H9 (cell line): ENCODE measurements around the gene CAB39. TPM values are rescaled to one million over a fixed set of nuclear protein-coding genes. Genes with fewer than 3 reads are reported as not detected.
A peak's percentile ranks its signal among the peaks of the same experiment; 100 is the strongest.

Source experiments
- DNase-seq: peaks from one replicate; pipeline ENCODE4 v3.0.0-alpha.2; 2017
- H2AFZ ChIP-seq: one replicate; pipeline ENCODE4 v1.6.1; 2013; ENCODE audit warnings: mild to moderate bottlenecking, low read length, control low read depth, moderate library complexity
- H2AK5ac ChIP-seq: 2 replicates; pipeline ENCODE4 v1.6.1; 2013; ENCODE audit warnings: low read length, control low read depth, mixed read lengths; ENCODE audit not compliant: insufficient read length
- H2BK120ac ChIP-seq: one replicate; pipeline ENCODE4 v1.6.1; 2013; ENCODE audit warnings: low read depth, mild to moderate bottlenecking, low read length, control low read depth, inconsistent platforms; ENCODE audit not compliant: poor library complexity, severe bottlenecking
- H2BK12ac ChIP-seq: 2 replicates; pipeline ENCODE4 v1.6.1; 2013; ENCODE audit warnings: low read length, control low read depth, mixed read lengths, low read depth; ENCODE audit not compliant: insufficient read length
- H2BK15ac ChIP-seq: 2 replicates; pipeline ENCODE4 v1.6.1; 2013; ENCODE audit warnings: low read depth, low read length, control low read depth
- H2BK20ac ChIP-seq: one replicate; pipeline ENCODE4 v1.6.1; 2013; ENCODE audit warnings: low read depth, mild to moderate bottlenecking, low read length, control low read depth, inconsistent platforms; ENCODE audit not compliant: poor library complexity, severe bottlenecking
- H2BK5ac ChIP-seq: 2 replicates; pipeline ENCODE4 v1.6.1; 2013; ENCODE audit warnings: low read length, control low read depth, mixed read lengths; ENCODE audit not compliant: insufficient read length
- H3K14ac ChIP-seq: 2 replicates; pipeline ENCODE4 v1.6.1; 2013; ENCODE audit warnings: low read length, control low read depth; ENCODE audit not compliant: insufficient read depth
- H3K18ac ChIP-seq: 2 replicates; pipeline ENCODE4 v1.6.1; 2013; ENCODE audit warnings: low read depth, mild to moderate bottlenecking, mixed read lengths, low read length, control low read depth; ENCODE audit not compliant: insufficient read length
- H3K23ac ChIP-seq: 2 replicates; pipeline ENCODE4 v1.6.1; 2013; ENCODE audit warnings: low read length, control low read depth, mixed read lengths, low read depth; ENCODE audit not compliant: insufficient read length
- H3K23me2 ChIP-seq: 2 replicates; pipeline ENCODE4 v1.6.1; 2013; ENCODE audit warnings: low read depth, mild to moderate bottlenecking, mixed read lengths, low read length, control low read depth; ENCODE audit not compliant: insufficient read length, poor library complexity, severe bottlenecking
- H3K27ac ChIP-seq: 2 replicates; pipeline ENCODE4 v1.5.1; 2013; ENCODE audit warnings: low read length, control low read depth, mixed read lengths, low read depth; ENCODE audit not compliant: insufficient read length
- H3K27me3 ChIP-seq: 2 replicates; pipeline ENCODE4 v1.6.1; 2013; ENCODE audit warnings: low read length, control low read depth, inconsistent platforms; ENCODE audit not compliant: insufficient read depth
- H3K4ac ChIP-seq: 2 replicates; pipeline ENCODE4 v1.6.1; 2013; ENCODE audit warnings: low read depth, mild to moderate bottlenecking, control low read depth, inconsistent platforms, low read length, moderate library complexity
- H3K4me1 ChIP-seq: 2 replicates; pipeline ENCODE4 v1.6.1; 2013; ENCODE audit warnings: low read length, control low read depth, inconsistent platforms; ENCODE audit not compliant: insufficient read depth
- H3K4me2 ChIP-seq: 2 replicates; pipeline ENCODE4 v1.6.1; 2013; ENCODE audit warnings: low read length, control low read depth, mixed read lengths; ENCODE audit not compliant: insufficient read length, insufficient read depth
- H3K56ac ChIP-seq: 2 replicates; pipeline ENCODE4 v1.6.1; 2013; ENCODE audit warnings: low read depth, mild to moderate bottlenecking, mixed read lengths, low read length, control low read depth; ENCODE audit not compliant: insufficient read length
- H3K79me1 ChIP-seq: 2 replicates; pipeline ENCODE4 v1.6.1; 2013; ENCODE audit warnings: low read depth, mild to moderate bottlenecking, moderate library complexity, low read length, control low read depth, inconsistent platforms; ENCODE audit not compliant: insufficient read depth, poor library complexity, severe bottlenecking
- H3K79me2 ChIP-seq: 2 replicates; pipeline ENCODE4 v1.6.1; 2013; ENCODE audit warnings: low read length, control low read depth, inconsistent platforms; ENCODE audit not compliant: insufficient read depth
- H3K9ac ChIP-seq: 2 replicates; pipeline ENCODE4 v1.6.1; 2013; ENCODE audit warnings: low read length, control low read depth, mixed read lengths; ENCODE audit not compliant: insufficient read length; ENCODE audit errors: extremely low read depth
- H3K9me3 ChIP-seq: one replicate; pipeline ENCODE4 v1.6.1; 2013; ENCODE audit warnings: low read depth, low read length, inconsistent platforms; ENCODE audit not compliant: control insufficient read depth
- H3T11ph ChIP-seq: one replicate; pipeline ENCODE4 v1.6.1; 2013; ENCODE audit warnings: mild to moderate bottlenecking, low read length, control low read depth, inconsistent platforms
- H4K20me1 ChIP-seq: one replicate; pipeline ENCODE4 v1.6.1; 2013; ENCODE audit not compliant: control insufficient read depth, insufficient read length, insufficient read depth
- H4K5ac ChIP-seq: 2 replicates; pipeline ENCODE4 v1.6.1; 2013; ENCODE audit warnings: low read depth, mild to moderate bottlenecking, mixed read lengths, low read length, control low read depth; ENCODE audit not compliant: insufficient read length
- H4K8ac ChIP-seq: replicated peaks from 2 replicates; pipeline ENCODE4 v1.6.1; 2013; ENCODE audit warnings: low read length, control low read depth, mixed read lengths, low read depth; ENCODE audit not compliant: insufficient read length
- H4K91ac ChIP-seq: 2 replicates; pipeline ENCODE4 v1.6.1; 2013; ENCODE audit warnings: low read depth, mild to moderate bottlenecking, moderate library complexity, mixed read lengths, low read length, control low read depth; ENCODE audit not compliant: insufficient read length
- H3K27ac Mint-ChIP-seq, 3 experiments: 2 replicates in 2 of 3; 3 replicates in 1 of 3; pipeline ENCODE4 v1.8.0; 2020 to 2021; ENCODE audit warnings: mixed read lengths in 3 of 3, mild to moderate bottlenecking in 1 of 3, moderate library complexity in 1 of 3
- H3K27me3 Mint-ChIP-seq: 2 replicates; pipeline ENCODE4 v1.8.0; 2021; ENCODE audit warnings: low read depth, mild to moderate bottlenecking, moderate library complexity, mixed read lengths
- H3K36me3 Mint-ChIP-seq, 3 experiments: 2 replicates in 2 of 3; 3 replicates in 1 of 3; pipeline ENCODE4 v1.8.0; 2020 to 2021; ENCODE audit warnings: low read depth in 3 of 3, mixed read lengths in 3 of 3; ENCODE audit not compliant: insufficient read depth in 1 of 3
- H3K4me1 Mint-ChIP-seq, 2 experiments: 2 replicates each; pipeline ENCODE4 v1.8.0; 2020; ENCODE audit warnings: mixed read lengths in 2 of 2
- H3K4me3 Mint-ChIP-seq, 2 experiments: 2 replicates in 1 of 2; 3 replicates in 1 of 2; pipeline ENCODE4 v1.8.0; 2020 to 2021; ENCODE audit warnings: mild to moderate bottlenecking in 2 of 2, mixed read lengths in 2 of 2, moderate library complexity in 1 of 2
- H3K9me3 Mint-ChIP-seq, 2 experiments: 2 replicates in 1 of 2; 3 replicates in 1 of 2; pipeline ENCODE4 v1.8.0; 2020; ENCODE audit warnings: mild to moderate bottlenecking in 2 of 2, mixed read lengths in 2 of 2, moderate library complexity in 1 of 2
- CTCF ChIP-seq: fragments of 200-600 bp; sonication (generic); conservative IDR thresholded peaks from 3 replicates; pipeline ENCODE4 v1.8.0; 2021; ENCODE audit warnings: antibody characterized with exemption, mild to moderate bottlenecking
- WGBS: extraction: QIAGEN DNeasy Blood & Tissue Kit; methylation state at CpG from one replicate; pipeline ENCODE4 v1.1.7; 2013; ENCODE audit warnings: missing lambda C conversion rate, low lambda C conversion rate, mixed read lengths; ENCODE audit not compliant: insufficient read length; ENCODE audit errors: extremely low coverage; 5-methylcytosine and 5-hydroxymethylcytosine counted together
- long read RNA-seq: library from polyadenylated mRNA; unstranded; transcript quantifications from one replicate; pipeline ENCODE4 v2.0.0, GENCODE V29; 2020
- total RNA-seq: library from RNA; stranded (reverse); gene quantifications from 2 replicates; pipeline ENCODE4 v1.2.1, GENCODE V29; 2021

The CAB39 gene
- total RNA-seq = 41.8 and 42.7 TPM in 2 replicates
- long read RNA-seq, partial matches to known transcripts = 2 of 17 reads
- long read RNA-seq, other reads (novel, unspliced or antisense) = 14 of 17 reads

GRCh38 chr2:230712443-230713330, at the start of gene CAB39:
CAB39 (plus strand) TSS chr2:230712842; CDS start chr2:230760002, 47,160 bp downstream.
- H3K79me1 ChIP-seq = peaks cover 5% of the 10 kb centered on the region
- H2BK15ac ChIP-seq = no peak within 1 kb of the TSS
- Mint-ChIP-seq H3K36me3 (peaks cover 3 to 10% (median 7%) of the 10 kb centered on the region in 3 experiments; a peak in 5 of 7 replicates), H3K9me3 (peaks cover 0 to 3% of the 10 kb centered on the region in 2 experiments; a peak in 2 of 5 replicates), H3K27me3 (no peaks in the 10 kb centered on the region), H3K4me3 (peak within 1 kb of the TSS; percentile 95 to 96), H3K27ac (peak within 1 kb of the TSS; percentile 96 to 97 (median 96); a peak in 6 of 7 replicates), H3K4me1 (peaks cover 31 to 34% of the 10 kb centered on the region in 2 experiments)
- no peak within 1 kb of the TSS for H4K91ac ChIP-seq
- peaks cover 2% of the 10 kb centered on the region; the same call in 1 of the 2 replicates for H3K4me1 ChIP-seq
- H3K4me2 ChIP-seq = peak within 1 kb of the TSS; percentile 81
- no peaks in the 10 kb centered on the region for H4K20me1 ChIP-seq
- no CpG with 5 or more reads among the region's 110 CpGs for WGBS
- H3K4ac ChIP-seq = no peak within 1 kb of the TSS
- H3K23me2 ChIP-seq = peaks cover 8% of the 10 kb centered on the region
- no peak within 1 kb of the TSS for H2BK12ac ChIP-seq
- H2AK5ac ChIP-seq = no peak within 1 kb of the TSS
- no peak within 1 kb of the TSS for H2BK20ac ChIP-seq
- TF ChIP-seq CTCF = peak; percentile 92
- peak within 1 kb of the TSS; percentile 61; the same call in 1 of the 2 replicates for H3K14ac ChIP-seq
- peaks cover 20% of the 10 kb centered on the region; the same call in 1 of the 2 replicates for H3K79me2 ChIP-seq
- no peak within 1 kb of the TSS for H3K56ac ChIP-seq
- no peak within 1 kb of the TSS for H2BK5ac ChIP-seq
- no peak within 1 kb of the TSS for H4K8ac ChIP-seq
- no peak within 1 kb of the TSS for H3K23ac ChIP-seq
- no peak within 1 kb of the TSS for H3T11ph ChIP-seq
- no peaks in the 10 kb centered on the region for H3K27me3 ChIP-seq
- no peak within 1 kb of the TSS for H3K27ac ChIP-seq
- H3K9me3 ChIP-seq = no peaks in the 10 kb centered on the region
- peak within 1 kb of the TSS; percentile 64 for H3K9ac ChIP-seq
- DNase-seq = peak; percentile 93
- no peak within 1 kb of the TSS for H4K5ac ChIP-seq
- H3K18ac ChIP-seq = peak within 1 kb of the TSS; percentile 78
- H2AFZ ChIP-seq = peak within 1 kb of the TSS; percentile 90
- H2BK120ac ChIP-seq = no peak within 1 kb of the TSS
